GM12892 (cell line): ENCODE measurements around the gene GTF3C1.

Experiments
- POLR2A ChIP-seq: IDR thresholded peaks from 2 replicates; pipeline ENCODE4 v1.6.1; 2011; ENCODE audit warnings: low read depth, low read length, control low read depth
- POLR2AphosphoS5 ChIP-seq: IDR thresholded peaks from 2 replicates; pipeline ENCODE4 v1.6.1; 2011; ENCODE audit warnings: low read depth, low read length, control low read depth
- TAF1 ChIP-seq: IDR thresholded peaks from 2 replicates; pipeline ENCODE4 v1.6.1; 2011; ENCODE audit warnings: low read depth, mild to moderate bottlenecking, control low read depth, low read length, borderline replicate concordance

DNA sequence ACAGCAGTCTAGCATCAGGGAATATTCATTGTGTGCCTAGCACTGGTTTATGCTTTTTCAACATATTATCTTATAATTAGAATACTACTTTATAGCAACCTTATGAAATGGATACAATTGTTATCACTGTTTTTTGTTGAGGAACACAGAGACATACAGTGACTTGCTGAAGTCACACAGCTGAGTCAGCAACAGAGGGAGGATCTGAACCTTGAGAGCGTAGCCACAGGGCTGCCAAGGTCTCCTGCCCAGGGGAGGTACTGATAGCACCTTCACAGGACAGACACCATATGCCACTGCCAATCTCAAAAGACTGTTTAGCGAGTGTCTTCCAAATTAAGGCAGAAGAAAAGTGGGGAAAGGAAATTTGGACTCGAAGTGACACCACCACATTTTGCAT lies 63.0 kb downstream of the GTF3C1 start:
- TF ChIP-seq POLR2A (no peak), TAF1 (no peak), POLR2AphosphoS5 (no peak)
